A673 (cell line): ENCODE data around the gene UGT2B11.
"Not testable (repeated sequence)": the region's sequence is repeated elsewhere in the genome, so short reads cannot be mapped to it uniquely, and the experiment has no call there.

Experiments used
- EZH2 ChIP-seq: fragments of 200-600 bp; sonication (generic); IDR thresholded peaks from 2 replicates; pipeline ENCODE4 v1.6.1; 2017; ENCODE audit warnings: borderline replicate concordance, low read depth, mild to moderate bottlenecking, mixed read lengths, antibody characterized with exemption, low read length; ENCODE audit not compliant: poor library complexity, severe bottlenecking
- TF ChIP-seq, protein P1 (sequence below): fragments of 300-800, 200-600 bp; sonication (generic); conservative IDR thresholded peaks from 2 replicates; pipeline ENCODE4 v1.5.1; 2017; ENCODE audit warnings: low read depth, mild to moderate bottlenecking, antibody characterized with exemption, low read length, moderate library complexity, mixed read lengths

DNA sequence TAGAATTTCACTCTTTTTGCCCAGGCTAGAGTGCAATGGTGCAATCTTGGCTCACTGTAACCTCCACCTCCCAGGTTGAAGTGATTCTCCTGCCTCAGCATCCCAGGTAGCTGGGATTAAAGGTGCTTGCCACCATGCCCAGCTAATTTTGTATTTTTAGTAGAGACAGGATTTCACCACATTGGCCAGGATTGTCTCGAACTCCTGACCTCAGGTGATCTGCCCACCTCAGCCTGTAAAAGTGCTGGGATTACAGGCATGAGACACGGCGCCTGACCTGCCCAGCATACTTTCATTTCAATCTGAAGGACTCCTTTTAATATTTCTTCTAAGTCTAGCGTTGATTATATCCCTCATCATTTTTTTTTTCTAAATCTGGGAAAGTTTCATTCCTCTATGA lies 45.4 kb downstream of the UGT2B11 start:
- not testable (repeated sequence) for TF ChIP-seq EZH2
- TF ChIP-seq, protein P1, sequence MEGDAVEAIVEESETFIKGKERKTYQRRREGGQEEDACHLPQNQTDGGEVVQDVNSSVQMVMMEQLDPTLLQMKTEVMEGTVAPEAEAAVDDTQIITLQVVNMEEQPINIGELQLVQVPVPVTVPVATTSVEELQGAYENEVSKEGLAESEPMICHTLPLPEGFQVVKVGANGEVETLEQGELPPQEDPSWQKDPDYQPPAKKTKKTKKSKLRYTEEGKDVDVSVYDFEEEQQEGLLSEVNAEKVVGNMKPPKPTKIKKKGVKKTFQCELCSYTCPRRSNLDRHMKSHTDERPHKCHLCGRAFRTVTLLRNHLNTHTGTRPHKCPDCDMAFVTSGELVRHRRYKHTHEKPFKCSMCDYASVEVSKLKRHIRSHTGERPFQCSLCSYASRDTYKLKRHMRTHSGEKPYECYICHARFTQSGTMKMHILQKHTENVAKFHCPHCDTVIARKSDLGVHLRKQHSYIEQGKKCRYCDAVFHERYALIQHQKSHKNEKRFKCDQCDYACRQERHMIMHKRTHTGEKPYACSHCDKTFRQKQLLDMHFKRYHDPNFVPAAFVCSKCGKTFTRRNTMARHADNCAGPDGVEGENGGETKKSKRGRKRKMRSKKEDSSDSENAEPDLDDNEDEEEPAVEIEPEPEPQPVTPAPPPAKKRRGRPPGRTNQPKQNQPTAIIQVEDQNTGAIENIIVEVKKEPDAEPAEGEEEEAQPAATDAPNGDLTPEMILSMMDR: not testable (repeated sequence)
